H1 (cell line): ENCODE data around the gene PXDC1. TPM values are rescaled to one million over a fixed set of nuclear protein-coding genes. Genes with fewer than 3 reads are reported as not detected.

Experiments
- CTCF ChIA-PET: fragments of 300-600 bp; sonication (Branson Sonifier 250); formaldehyde crosslinking; loops from one replicate; lab custom pipeline; 2021; ENCODE audit not compliant: partially characterized antibody; lab: Charles Lee
- POLR2A ChIA-PET: fragments of 300-600 bp; sonication (Branson Sonifier 250); formaldehyde crosslinking; loops from one replicate; lab custom pipeline; 2021; ENCODE audit warnings: inconsistent platforms; ENCODE audit not compliant: partially characterized antibody; lab: Charles Lee
- DNase-seq, 2 experiments: peaks; one replicate each; pipeline versions ENCODE4 v3.0.0 to v3.0.0-alpha.2; 2010 to 2022; ENCODE audit warnings: low spot score in 2 of 2, low read depth in 1 of 2, mixed read lengths in 1 of 2
- FAIRE-seq: peaks from 2 replicates; lab custom pipeline; 2011; peaks lifted over from hg19 to GRCh38; lab: Jason Lieb, UNC
- H2AFZ ChIP-seq: 2 replicates; pipeline ENCODE4 v1.8.1; 2012; ENCODE audit warnings: low read length, inconsistent platforms
- H2AK5ac ChIP-seq: 2 replicates; pipeline ENCODE4 v1.6.1; 2013; ENCODE audit warnings: low read depth, low read length
- H2BK120ac ChIP-seq: replicated peaks from 2 replicates; pipeline ENCODE3; 2013; ENCODE audit warnings: low read depth, low read length, inconsistent platforms
- H2BK12ac ChIP-seq: 2 replicates; pipeline ENCODE4 v1.6.1; 2013; ENCODE audit warnings: low read depth, low read length
- H2BK15ac ChIP-seq: 2 replicates; pipeline ENCODE4 v1.6.1; 2013; ENCODE audit warnings: low read length
- H2BK20ac ChIP-seq: 2 replicates; pipeline ENCODE4 v1.6.1; 2013; ENCODE audit warnings: low read length
- H2BK5ac ChIP-seq: 2 replicates; pipeline ENCODE4 v1.6.1; 2013; ENCODE audit warnings: low read depth, low read length
- H3K14ac ChIP-seq: 2 replicates; pipeline ENCODE4 v1.6.1; 2013; ENCODE audit warnings: inconsistent platforms; ENCODE audit not compliant: insufficient read length
- H3K18ac ChIP-seq: 2 replicates; pipeline ENCODE4 v1.6.1; 2013; ENCODE audit warnings: low read length; ENCODE audit errors: extremely low read depth
- H3K23ac ChIP-seq: 2 replicates; pipeline ENCODE4 v1.6.1; 2013; ENCODE audit warnings: inconsistent platforms; ENCODE audit not compliant: insufficient read length
- H3K23me2 ChIP-seq: 2 replicates; pipeline ENCODE4 v1.6.1; 2013; ENCODE audit warnings: low read depth, low read length
- H3K27ac ChIP-seq: 2 replicates; pipeline ENCODE4 v1.6.1; 2011; ENCODE audit warnings: low read depth, low read length, inconsistent platforms
- H3K27me3 ChIP-seq, 4 experiments: replicated peaks in 1 of 4; 1 replicate in 1 of 4; 2 replicates in 3 of 4; pipeline versions ENCODE4 v1.6.1 to v1.8.1; 2011 to 2013; ENCODE audit warnings: low read length in 3 of 4, mild to moderate bottlenecking in 3 of 4, inconsistent platforms in 2 of 4, mixed read lengths in 2 of 4, moderate library complexity in 1 of 4; ENCODE audit not compliant: control insufficient read depth in 3 of 4, insufficient read depth in 3 of 4; ENCODE audit errors: extremely low read depth in 1 of 4
- H3K36me3 ChIP-seq, 4 experiments: 2 replicates each; pipeline versions ENCODE4 v1.6.1 to v1.8.1; 2011 to 2013; ENCODE audit warnings: mild to moderate bottlenecking in 4 of 4, low read length in 3 of 4, moderate library complexity in 2 of 4, control low read depth in 1 of 4, inconsistent platforms in 1 of 4; ENCODE audit not compliant: insufficient read depth in 4 of 4, control insufficient read depth in 2 of 4
- H3K4ac ChIP-seq: replicated peaks from 2 replicates; pipeline ENCODE3; 2013; ENCODE audit warnings: low read length, low read depth, mixed read lengths, inconsistent platforms; ENCODE audit not compliant: insufficient read length
- H3K4me1 ChIP-seq, 4 experiments: replicated peaks in 1 of 4; 1 replicate in 1 of 4; 2 replicates in 3 of 4; pipeline versions ENCODE4 v1.6.1 to v1.8.1; 2011 to 2013; ENCODE audit warnings: low read length in 3 of 4, inconsistent platforms in 2 of 4, mixed read lengths in 1 of 4; ENCODE audit not compliant: insufficient read depth in 4 of 4, control insufficient read depth in 3 of 4
- H3K4me2 ChIP-seq, 2 experiments: 2 replicates each; pipeline versions ENCODE4 v1.6.1 to v1.8.1; 2011 to 2013; ENCODE audit warnings: low read depth in 2 of 2, low read length in 2 of 2, control low read depth in 1 of 2, inconsistent platforms in 1 of 2, mild to moderate bottlenecking in 1 of 2; ENCODE audit not compliant: insufficient read depth in 1 of 2
- H3K4me3 ChIP-seq, 4 experiments: fragments of 200-600, 300-600 bp in 1 of 4; sonication (generic), shearing (Covaris generic), sonication (Bioruptor Twin) in 1 of 4; 2 replicates each; pipeline versions ENCODE4 v1.5.1 to v1.8.1; 2011 to 2016; ENCODE audit warnings: low read length in 4 of 4, low read depth in 3 of 4, control low read depth in 2 of 4, inconsistent platforms in 2 of 4, mild to moderate bottlenecking in 2 of 4, mixed read lengths in 1 of 4, moderate library complexity in 1 of 4; ENCODE audit not compliant: insufficient read depth in 2 of 4; ENCODE audit errors: extremely low read depth in 1 of 4
- H3K56ac ChIP-seq: replicated peaks from 2 replicates; pipeline ENCODE3; 2013; ENCODE audit warnings: low read depth, mild to moderate bottlenecking, mixed read lengths, low read length, inconsistent platforms; ENCODE audit not compliant: insufficient read length
- H3K79me1 ChIP-seq: 2 replicates; pipeline ENCODE4 v1.6.1; 2013; ENCODE audit warnings: low read depth, low read length, control low read depth
- H3K79me2 ChIP-seq, 2 experiments: 2 replicates each; pipeline versions ENCODE4 v1.6.1 to v1.8.1; 2012 to 2013; ENCODE audit warnings: low read length in 2 of 2, mild to moderate bottlenecking in 2 of 2, inconsistent platforms in 1 of 2; ENCODE audit not compliant: insufficient read depth in 2 of 2, control insufficient read depth in 1 of 2
- H3K9ac ChIP-seq, 4 experiments: replicated peaks in 1 of 4; 1 replicate in 1 of 4; 2 replicates in 3 of 4; pipeline versions ENCODE4 v1.6.1 to v1.8.1; 2011 to 2013; ENCODE audit warnings: low read depth in 3 of 4, low read length in 3 of 4, control low read depth in 2 of 4, mild to moderate bottlenecking in 2 of 4, moderate library complexity in 2 of 4, inconsistent platforms in 1 of 4; ENCODE audit errors: extremely low read depth in 1 of 4
- H3K9me3 ChIP-seq, 2 experiments: 2 replicates each; pipeline versions ENCODE4 v1.6.1 to v1.8.1; 2012 to 2013; ENCODE audit warnings: mild to moderate bottlenecking in 2 of 2, moderate library complexity in 2 of 2, control low read depth in 1 of 2, inconsistent platforms in 1 of 2, low read depth in 1 of 2, low read length in 1 of 2, mixed read lengths in 1 of 2; ENCODE audit not compliant: insufficient read depth in 2 of 2
- H4K20me1 ChIP-seq, 2 experiments: replicated peaks in 1 of 2; 2 replicates each; pipeline versions ENCODE3 to v1.8.1; 2011 to 2013; ENCODE audit warnings: inconsistent platforms in 2 of 2, low read length in 2 of 2, mild to moderate bottlenecking in 1 of 2; ENCODE audit not compliant: insufficient read depth in 2 of 2, control insufficient read depth in 1 of 2
- H4K5ac ChIP-seq: 2 replicates; pipeline ENCODE4 v1.6.1; 2013; ENCODE audit warnings: low read length, low read depth, mixed read lengths, inconsistent platforms; ENCODE audit not compliant: insufficient read length
- H4K8ac ChIP-seq: 2 replicates; pipeline ENCODE4 v1.8.0; 2013; ENCODE audit warnings: mild to moderate bottlenecking, moderate library complexity, low read length, inconsistent platforms; ENCODE audit not compliant: insufficient read depth; ENCODE audit errors: extremely low read depth
- H4K91ac ChIP-seq: replicated peaks from 2 replicates; pipeline ENCODE3; 2013; ENCODE audit warnings: low read length, mixed read lengths, inconsistent platforms; ENCODE audit not compliant: insufficient read length
- CBX5 ChIP-seq: fragments of 300-800, 300-1000 bp; sonication (generic); IDR thresholded peaks from 2 replicates; pipeline ENCODE4 v1.7.1; 2016; ENCODE audit warnings: antibody characterized with exemption, low read length, low read depth
- EP300 ChIP-seq, 2 experiments: IDR thresholded peaks; 1 replicate in 1 of 2; 2 replicates in 1 of 2; pipeline ENCODE4 v1.6.1; 2011 to 2012; ENCODE audit warnings: low read depth in 2 of 2, low read length in 2 of 2, mild to moderate bottlenecking in 2 of 2, borderline replicate concordance in 1 of 2, inconsistent platforms in 1 of 2, moderate library complexity in 1 of 2
- RBBP5 ChIP-seq: IDR thresholded peaks from 2 replicates; pipeline ENCODE4 v1.7.1; 2012; ENCODE audit warnings: low read depth, mild to moderate bottlenecking, inconsistent platforms, low read length, moderate library complexity, borderline replicate concordance
- SAP30 ChIP-seq: fragments of 300-600 bp; sonication (generic); IDR thresholded peaks from 2 replicates; pipeline ENCODE4 v1.7.1; 2012; ENCODE audit warnings: low read length, moderate library complexity, mild to moderate bottlenecking, inconsistent platforms; ENCODE audit not compliant: insufficient read depth, insufficient replicate concordance
- WGBS, 2 experiments: shearing (Covaris generic) in 1 of 2; methylation state at CpG; one replicate each; pipeline versions ENCODE4 v1.1.6 to v1.1.7; 2013 to 2015; ENCODE audit warnings: low lambda C conversion rate in 2 of 2, mixed read lengths in 2 of 2, inconsistent platforms in 1 of 2, low coverage in 1 of 2, missing lambda C conversion rate in 1 of 2; ENCODE audit not compliant: insufficient replicate concordance in 2 of 2, insufficient coverage in 1 of 2, insufficient read length in 1 of 2; ENCODE audit errors: extremely low coverage in 1 of 2, missing lambda C conversion rate in 1 of 2; 5-methylcytosine and 5-hydroxymethylcytosine counted together
- polyA plus RNA-seq, 7 experiments: library from polyadenylated mRNA; depleted of rRNA in 3 of 7; stranded (reverse) in 5 of 7; unstranded in 2 of 7; fragments of >200 nt in 5 of 7; fragments of 200-250 nt in 2 of 7; gene quantifications; 1 replicate in 5 of 7; 2 replicates in 1 of 7; 4 replicates in 1 of 7; pipeline versions ENCODE4 v1.2.1 to v1.2.3, GENCODE V29; 2011 to 2013; ENCODE audit warnings: missing spikeins in 2 of 7, mixed read lengths in 2 of 7
- total RNA-seq: library from RNA; stranded (reverse); fragmentation: NEBNext Ultra II Directional; extraction: Animal tissue kit (Norgen Biotek cat#: 25700); gene quantifications from 2 replicates; pipeline ENCODE4 v1.2.1, GENCODE V29; 2021

The PXDC1 gene
- total and polyA plus RNA-seq, 2 of the 8 experiments (the other 6 are each of a cell fraction or from before 2014, with no cell fraction given), result 1.7 to 2.0 TPM

GRCh38 chr6:3754776-3755175 lies 3.3 kb upstream of the PXDC1 start:
- Histone ChIP-seq H4K20me1 (no peaks in the 10 kb centered on the region), H2BK5ac (no peak overlapping the region), H4K91ac (no peak overlapping the region), H3K4me1 (peaks cover 3 to 26% (median 10%) of the 10 kb centered on the region in 4 experiments), H4K5ac (no peak overlapping the region), H3K9ac (no peak overlapping the region), H3K4me3 (no peak overlapping the region), H3K14ac (no peak overlapping the region), H3K79me1 (no peaks in the 10 kb centered on the region), H4K8ac (no peak overlapping the region), H3K27ac (no peak overlapping the region), H2BK120ac (peak overlapping the region; percentile 38), H2BK15ac (0 out of 2 replicates have a peak overlapping the region, but pooled peaks have one; percentile 46), H3K27me3 (peaks cover 12 to 44% (median 35%) of the 10 kb centered on the region in 4 experiments), H3K4me2 (no peak overlapping the region), H2AK5ac (no peak overlapping the region), H3K4ac (no peak overlapping the region), H2BK20ac (0 out of 2 replicates have a peak overlapping the region, but pooled peaks have one; percentile 48), H3K36me3 (no peaks in the 10 kb centered on the region), H3K23me2 (peaks cover 19% of the 10 kb centered on the region), H2AFZ (no peak overlapping the region), H3K79me2 (no peaks in the 10 kb centered on the region), H3K9me3 (no peaks in the 10 kb centered on the region), H3K23ac (no peak overlapping the region), H3K56ac (no peak overlapping the region), H2BK12ac (peak overlapping the region; percentile 87; the same call in 1 of the 2 replicates), H3K18ac (no peak overlapping the region)
- no peak for DNase-seq
- 89% methylated on average over 3 of the region's 3 CpGs; no CpG with 5 or more reads in 1 of the 2 experiments for WGBS, 2 experiments
- no peak for FAIRE-seq
- POLR2A ChIA-PET, result interaction anchor here (1.7 kb wide), 1 partner anchor 16 kb away, joined by 5 read pairs; no protein-coding TSS in a partner anchor
- CTCF ChIA-PET, result interaction anchor here (0.6 to 4.1 kb wide), 11 partner anchors 9 to 224 kb away, joined by 3 to 17 read pairs (median 6); partner anchors contain the start of gene FAM50B
- TF ChIP-seq CBX5, result no peak
- TF ChIP-seq EP300 (IDR thresholded peaks at IDR 0.05; ENCODE audit: borderline replicate concordance in 1 of 2, low read depth in 2 of 2, low read length in 2 of 2), result no peak
- TF ChIP-seq RBBP5, result no peak
- no peak for TF ChIP-seq SAP30
